SK-N-DZ (cell line): ENCODE results near the gene FBXO2.

Experiments used
- DNase-seq: peaks from one replicate; pipeline ENCODE4 v3.0.0-alpha.2; 2015; ENCODE audit warnings: low spot score

FBXO2 gene

GRCh38 chr1:11682799-11683198 lies 28.6 kb upstream of the FBXO2 start:
- DNase-seq: no peak

GRCh38 chr1:11682287-11682771 lies 28.1 kb upstream of the FBXO2 start:
- DNase-seq: no peak

- peak; percentile 63 for DNase-seq
These were observed 27.0 kb upstream of the FBXO2 start, which contains the start of gene MAD2L2 for GRCh38 chr1:11681071-11681771. Gene MAD2L2 (minus strand): TSS chr1:11681148. CDS start chr1:11680601, 547 bp downstream.

GRCh38 chr1:11680270-11681070 lies 26.2 kb upstream of the FBXO2 start:
- peak; percentile 30 for DNase-seq

GRCh38 chr1:11678442-11678841 lies 24.2 kb upstream of the FBXO2 start:
- no peak for DNase-seq

GRCh38 chr1:11676386-11677103 lies 22.3 kb upstream of the FBXO2 start:
- no peak for DNase-seq

- no peak for DNase-seq
These were observed 21.1 kb upstream of the FBXO2 start for GRCh38 chr1:11675325-11675724.

- DNase-seq: no peak
These were observed 20.3 kb upstream of the FBXO2 start for GRCh38 chr1:11674488-11674887.

- no peak for DNase-seq
These were observed 19.0 kb upstream of the FBXO2 start for GRCh38 chr1:11673089-11673769.

- no peak for DNase-seq
These were observed 17.5 kb upstream of the FBXO2 start for GRCh38 chr1:11671544-11672286.

GRCh38 chr1:11671205-11671543 lies 16.9 kb upstream of the FBXO2 start:
- no peak for DNase-seq

- DNase-seq: no peak
These were observed 16.5 kb upstream of the FBXO2 start for GRCh38 chr1:11670747-11671146.

GRCh38 chr1:11668516-11668915 lies 14.3 kb upstream of the FBXO2 start:
- DNase-seq: no peak

GRCh38 chr1:11664336-11665065 lies 10.3 kb upstream of the FBXO2 start:
- no peak for DNase-seq

- DNase-seq: no peak
These were observed 6.9 kb upstream of the FBXO2 start for GRCh38 chr1:11661103-11661502.

GRCh38 chr1:11659748-11660147 lies 5.5 kb upstream of the FBXO2 start:
- DNase-seq: no peak

- no peak for DNase-seq
These were observed 4.3 kb upstream of the FBXO2 start for GRCh38 chr1:11658542-11658941.

- no peak for DNase-seq
These were observed 3.4 kb upstream of the FBXO2 start for GRCh38 chr1:11657654-11658053.

- DNase-seq: no peak
These were observed 945 bp upstream of the FBXO2 start for GRCh38 chr1:11654939-11655808.

- DNase-seq: no peak
These were observed 430 bp downstream of the FBXO2 start for GRCh38 chr1:11653861-11654136.
